IMR-90 (cell line): Measurements from ENCODE around the gene SPATC1L. TPM values are rescaled to one million over a fixed set of nuclear protein-coding genes. Genes with fewer than 3 reads are reported as not detected.

Experiments
- ATAC-seq: fragments of 200-7000 bp; cut with Tn5 transposase; 2 replicates; pipeline ENCODE4 v1.9.1; 2020; ENCODE audit warnings: low read depth, mild to moderate bottlenecking, moderate library complexity
- BruUV-seq: library from RNA; stranded (reverse); fragments of 400-500 nt; replicated peaks from 2 replicates; lab custom pipeline; 2021; lab: Mats Ljungman, UMichigan
- CTCF ChIA-PET: fragments of 300-600 bp; formaldehyde crosslinking; extraction: SDS; loops from one replicate; lab custom pipeline; 2021; ENCODE audit warnings: antibody characterized with exemption; lab: Yijun Ruan, JAX
- POLR2A ChIA-PET: fragments of 300-600 bp; sonication (Branson Sonifier 250); formaldehyde crosslinking; loops from one replicate; lab custom pipeline; 2022; ENCODE audit warnings: antibody characterized with exemption; ENCODE audit not compliant: unreplicated experiment; lab: Charles Lee
- DNase-seq: peaks from one replicate; pipeline ENCODE4 v3.0.0; 2013
- H2AFZ ChIP-seq: replicated peaks from 2 replicates; pipeline ENCODE3; 2013; ENCODE audit warnings: low read length, mild to moderate bottlenecking; ENCODE audit not compliant: poor library complexity
- H2AK5ac ChIP-seq: 2 replicates; pipeline ENCODE4 v1.6.1; 2013; ENCODE audit warnings: low read depth, low read length, inconsistent platforms
- H2AK9ac ChIP-seq: replicated peaks from 2 replicates; pipeline ENCODE3; 2013; ENCODE audit warnings: mild to moderate bottlenecking, low read depth, low read length, moderate library complexity; ENCODE audit not compliant: poor library complexity
- H2BK120ac ChIP-seq: 2 replicates; pipeline ENCODE4 v1.6.1; 2013; ENCODE audit warnings: low read depth, low read length, inconsistent platforms
- H2BK15ac ChIP-seq: 3 replicates; pipeline ENCODE4 v1.6.1; 2013; ENCODE audit warnings: low read depth, low read length, inconsistent platforms
- H2BK20ac ChIP-seq: 2 replicates; pipeline ENCODE4 v1.6.1; 2013; ENCODE audit warnings: low read depth, mild to moderate bottlenecking, inconsistent platforms, low read length, moderate library complexity
- H2BK5ac ChIP-seq: 2 replicates; pipeline ENCODE4 v1.6.1; 2013; ENCODE audit warnings: mild to moderate bottlenecking, low read depth, low read length, inconsistent platforms; ENCODE audit not compliant: poor library complexity, severe bottlenecking
- H3K14ac ChIP-seq: replicated peaks from 2 replicates; pipeline ENCODE4 v1.6.1; 2013; ENCODE audit warnings: low read depth, low read length, inconsistent platforms
- H3K18ac ChIP-seq: 2 replicates; pipeline ENCODE4 v1.6.1; 2013; ENCODE audit warnings: low read depth, low read length, control low read depth
- H3K23ac ChIP-seq: 2 replicates; pipeline ENCODE4 v1.6.1; 2013; ENCODE audit warnings: low read depth, low read length, inconsistent platforms
- H3K27ac ChIP-seq: 2 replicates; pipeline ENCODE4 v1.5.1; 2013; ENCODE audit warnings: mild to moderate bottlenecking, control low read depth, low read length; ENCODE audit not compliant: insufficient read depth
- H3K27me3 ChIP-seq: 2 replicates; pipeline ENCODE4 v1.6.1; 2013; ENCODE audit warnings: low read length; ENCODE audit not compliant: control insufficient read depth, insufficient read depth
- H3K36me3 ChIP-seq: 2 replicates; pipeline ENCODE4 v1.6.1; 2013; ENCODE audit warnings: low read length, mixed read lengths; ENCODE audit not compliant: control insufficient read depth, insufficient read depth
- H3K4ac ChIP-seq: 2 replicates; pipeline ENCODE4 v1.6.1; 2013; ENCODE audit warnings: low read depth, low read length, inconsistent platforms
- H3K4me1 ChIP-seq: 2 replicates; pipeline ENCODE4 v1.6.1; 2013; ENCODE audit warnings: low read length, mixed read lengths; ENCODE audit not compliant: control insufficient read depth, insufficient read depth
- H3K4me2 ChIP-seq: 2 replicates; pipeline ENCODE4 v1.6.1; 2013; ENCODE audit warnings: low read depth, mild to moderate bottlenecking, control low read depth, low read length, moderate library complexity
- H3K4me3 ChIP-seq: 2 replicates; pipeline ENCODE4 v1.5.1; 2013; ENCODE audit warnings: low read depth, mild to moderate bottlenecking, control low read depth, low read length, moderate library complexity; ENCODE audit not compliant: insufficient read depth
- H3K56ac ChIP-seq: 2 replicates; pipeline ENCODE4 v1.6.1; 2013; ENCODE audit warnings: low read length, inconsistent platforms; ENCODE audit not compliant: insufficient read depth; ENCODE audit errors: extremely low read depth
- H3K79me1 ChIP-seq, 2 experiments: 2 replicates each; pipeline ENCODE4 v1.6.1; 2013; ENCODE audit warnings: low read length in 2 of 2, inconsistent platforms in 1 of 2, low read depth in 1 of 2
- H3K9ac ChIP-seq: 2 replicates; pipeline ENCODE4 v1.6.1; 2013; ENCODE audit warnings: low read depth, low read length, control low read depth
- H3K9me1 ChIP-seq: 2 replicates; pipeline ENCODE4 v1.6.1; 2013; ENCODE audit warnings: low read length, inconsistent platforms; ENCODE audit not compliant: insufficient read depth
- H3K9me3 ChIP-seq: 2 replicates; pipeline ENCODE4 v1.6.1; 2013; ENCODE audit warnings: low read length; ENCODE audit not compliant: control insufficient read depth, insufficient read depth
- H4K20me1 ChIP-seq: 2 replicates; pipeline ENCODE4 v1.6.1; 2013; ENCODE audit warnings: low read length, inconsistent platforms; ENCODE audit not compliant: insufficient read depth
- H4K5ac ChIP-seq: 2 replicates; pipeline ENCODE4 v1.6.1; 2013; ENCODE audit warnings: mild to moderate bottlenecking, low read depth, low read length, control low read depth
- H4K8ac ChIP-seq, 2 experiments: 2 replicates each; pipeline ENCODE4 v1.6.1; 2013; ENCODE audit warnings: low read depth in 2 of 2, low read length in 2 of 2, control low read depth in 1 of 2, inconsistent platforms in 1 of 2
- H4K91ac ChIP-seq: 2 replicates; pipeline ENCODE4 v1.6.1; 2013; ENCODE audit warnings: low read depth, low read length, inconsistent platforms; ENCODE audit not compliant: insufficient read depth
- CEBPB ChIP-seq: IDR thresholded peaks from 2 replicates; pipeline ENCODE4 v1.6.1; 2012; ENCODE audit warnings: low read depth, low read length, improper control_type of control experiment
- CTCF ChIP-seq: conservative IDR thresholded peaks from 2 replicates; pipeline ENCODE4 v1.5.1; 2012; ENCODE audit warnings: mild to moderate bottlenecking, low read depth, low read length, improper control_type of control experiment
- ELK1 ChIP-seq: fragments of 150-350 bp; IDR thresholded peaks from 2 replicates; pipeline ENCODE4 v1.6.1; 2016; ENCODE audit warnings: low read depth, mild to moderate bottlenecking, low read length, moderate library complexity, borderline replicate concordance
- FOS ChIP-seq: fragments of 150-350 bp; IDR thresholded peaks from 2 replicates; pipeline ENCODE4 v1.6.1; 2016; ENCODE audit warnings: low read depth, low read length
- MAFK ChIP-seq: IDR thresholded peaks from 2 replicates; pipeline ENCODE4 v1.6.1; 2012; ENCODE audit warnings: low read depth, low read length, improper control_type of control experiment
- MAZ ChIP-seq: IDR thresholded peaks from 2 replicates; pipeline ENCODE4 v1.6.1; 2012; ENCODE audit warnings: low read depth, mild to moderate bottlenecking, low read length, improper control_type of control experiment, moderate library complexity, borderline replicate concordance
- MXI1 ChIP-seq: IDR thresholded peaks from 2 replicates; pipeline ENCODE4 v1.6.1; 2012; ENCODE audit warnings: low read depth, mild to moderate bottlenecking, low read length, moderate library complexity, borderline replicate concordance
- NFE2L2 ChIP-seq: fragments of 150-350 bp; IDR thresholded peaks from 2 replicates; pipeline ENCODE4 v1.6.1; 2016; ENCODE audit warnings: low read depth, mild to moderate bottlenecking, low read length
- WGBS, 2 experiments: methylation state at CpG; one replicate each; pipeline versions ENCODE4 v1.1.5 to v1.1.7; 2013; ENCODE audit warnings: missing lambda C conversion rate in 2 of 2; ENCODE audit not compliant: insufficient read length in 1 of 2; ENCODE audit errors: extremely low coverage in 2 of 2; 5-methylcytosine and 5-hydroxymethylcytosine counted together
- dilution Hi-C: fragments of 300-500 bp; cut with HindIII; formaldehyde crosslinking; loops from one replicate; pipeline ENCODE4 v1.14.3; 2018; ENCODE audit warnings: low sequenced_read_pairs; ENCODE audit not compliant: unreplicated experiment
- in situ Hi-C: fragments of 300-500 bp; cut with MboI; formaldehyde crosslinking; loops from 3 replicates; pipeline ENCODE4 v1.14.3; 2019; ENCODE audit warnings: low sequenced_read_pairs, inconsistent platforms, mixed read lengths
- intact Hi-C: fragments of 100-400 bp; cut with micrococcal nuclease; formaldehyde crosslinking; loops from 2 replicates; pipeline ENCODE4 v1.10.0; 2022
- polyA plus RNA-seq, 3 experiments: library from polyadenylated mRNA; depleted of rRNA; stranded (reverse); fragments of >200 nt; gene quantifications; 2 replicates each; pipeline ENCODE4 v1.2.3, GENCODE V29; 2012; ENCODE audit warnings: low replicate concordance in 1 of 3
- total RNA-seq: library from RNA; depleted of rRNA; stranded (reverse); fragments of >200 nt; gene quantifications from 2 replicates; pipeline ENCODE4 v1.2.3, GENCODE V29; 2012

Gene SPATC1L
- total and polyA plus RNA-seq, 2 of the 4 experiments (the other 2 are of a cell fraction) = 3.8 to 17.2 TPM

- Histone ChIP-seq H3K4me1 (no peaks in the 10 kb centered on the region), H3K4me3 (no peak overlapping the region), H3K4ac (no peak overlapping the region), H3K56ac (no peak overlapping the region), H4K5ac (no peak overlapping the region), H3K27ac (peak overlapping the region; percentile 20; the same call in 1 of the 2 replicates), H3K9me1 (peaks cover 5% of the 10 kb centered on the region; the same call in 1 of the 2 replicates), H3K23ac (no peak overlapping the region), H3K18ac (no peak overlapping the region), H3K79me1 (peaks cover 24 to 92% of the 10 kb centered on the region in 2 experiments), H3K27me3 (no peaks in the 10 kb centered on the region), H2BK120ac (no peak overlapping the region), H2BK20ac (no peak overlapping the region), H2BK5ac (no peak overlapping the region), H3K4me2 (no peak overlapping the region), H3K14ac (no peak overlapping the region), H3K9ac (no peak overlapping the region), H2AK9ac (peak overlapping the region; percentile 45), H2BK15ac (no peak overlapping the region), H4K20me1 (peaks cover 82% of the 10 kb centered on the region), H3K36me3 (peaks cover 94% of the 10 kb centered on the region), H2AK5ac (peak overlapping the region; percentile 15; the same call in 1 of the 2 replicates), H3K9me3 (peaks cover 5% of the 10 kb centered on the region), H4K91ac (no peak overlapping the region), H4K8ac (no peak overlapping the region), H2AFZ (peak overlapping the region; percentile 23)
- in situ Hi-C loops = no loop called here
- DNase-seq (no peak), ATAC-seq (no peak)
- TF ChIP-seq ELK1 = no peak
- no peak for TF ChIP-seq MAFK
- TF ChIP-seq MXI1 = no peak
- no peak for TF ChIP-seq MAZ
- no peak for TF ChIP-seq CEBPB
- no peak for TF ChIP-seq CTCF
- no peak for TF ChIP-seq FOS
- TF ChIP-seq NFE2L2 = no peak
- WGBS, 2 experiments = 97% methylated on average over 17 of the region's 17 CpGs; no CpG with 5 or more reads in 1 of the 2 experiments
- intact Hi-C loops = no loop called here
- POLR2A ChIA-PET = no interaction called here
- CTCF ChIA-PET = no interaction called here
- dilution Hi-C loops = no loop called here
- BruUV-seq = no TSS peak
Observed at GRCh38 chr21:46115441-46116188, 68.6 kb downstream of the SPATC1L start.
